Activated naive CD8-positive, alpha-beta T cell treated with anti-CD3 and anti-CD28 coated beads, Interleukin-2, amount 10 ng/mL, durations not matched to agents 7 days and 5 days (primary cell): ENCODE measurements around the gene MIS18A. TPM values are rescaled to one million over a fixed set of nuclear protein-coding genes. Genes with fewer than 3 reads are reported as not detected.
A peak's percentile ranks its signal among the peaks of the same experiment; 100 is the strongest.

ENCODE experiments used
- ATAC-seq: fragments of 150-1000 bp; cut with Tn5 transposase; one replicate; pipeline ENCODE4 v1.10.0; 2021; ENCODE audit warnings: low read depth, moderate library complexity
- POLR2A ChIA-PET: fragments of 350-600 bp; sonication (Branson Sonifier 250); formaldehyde crosslinking; loops from one replicate; lab custom pipeline; 2021; ENCODE audit warnings: antibody characterized with exemption; lab: Charles Lee
- DNase-seq: peaks from one replicate; pipeline ENCODE4 v3.0.0; 2021
- H3K27ac Mint-ChIP-seq: one replicate; pipeline ENCODE4 v1.8.0; 2022; ENCODE audit warnings: mild to moderate bottlenecking, mixed read lengths
- H3K27me3 Mint-ChIP-seq: one replicate; pipeline ENCODE4 v1.8.0; 2022; ENCODE audit warnings: mild to moderate bottlenecking, moderate library complexity, mixed read lengths
- H3K36me3 Mint-ChIP-seq: one replicate; pipeline ENCODE4 v1.8.0; 2021; ENCODE audit warnings: mild to moderate bottlenecking, mixed read lengths
- H3K4me1 Mint-ChIP-seq: one replicate; pipeline ENCODE4 v1.8.0; 2021; ENCODE audit warnings: mixed read lengths
- H3K4me3 Mint-ChIP-seq: one replicate; pipeline ENCODE4 v1.8.0; 2022; ENCODE audit warnings: mild to moderate bottlenecking, moderate library complexity, mixed read lengths
- H3K9me3 Mint-ChIP-seq: one replicate; pipeline ENCODE4 v1.8.0; 2021; ENCODE audit warnings: mixed read lengths
- total RNA-seq, 2 experiments: library from RNA; stranded (reverse); gene quantifications; one replicate each; pipeline ENCODE4 v1.2.3, GENCODE V29; 2021

The MIS18A gene
- total RNA-seq, result 10 to 100 TPM; 19.7 to 21.2 TPM

DNA sequence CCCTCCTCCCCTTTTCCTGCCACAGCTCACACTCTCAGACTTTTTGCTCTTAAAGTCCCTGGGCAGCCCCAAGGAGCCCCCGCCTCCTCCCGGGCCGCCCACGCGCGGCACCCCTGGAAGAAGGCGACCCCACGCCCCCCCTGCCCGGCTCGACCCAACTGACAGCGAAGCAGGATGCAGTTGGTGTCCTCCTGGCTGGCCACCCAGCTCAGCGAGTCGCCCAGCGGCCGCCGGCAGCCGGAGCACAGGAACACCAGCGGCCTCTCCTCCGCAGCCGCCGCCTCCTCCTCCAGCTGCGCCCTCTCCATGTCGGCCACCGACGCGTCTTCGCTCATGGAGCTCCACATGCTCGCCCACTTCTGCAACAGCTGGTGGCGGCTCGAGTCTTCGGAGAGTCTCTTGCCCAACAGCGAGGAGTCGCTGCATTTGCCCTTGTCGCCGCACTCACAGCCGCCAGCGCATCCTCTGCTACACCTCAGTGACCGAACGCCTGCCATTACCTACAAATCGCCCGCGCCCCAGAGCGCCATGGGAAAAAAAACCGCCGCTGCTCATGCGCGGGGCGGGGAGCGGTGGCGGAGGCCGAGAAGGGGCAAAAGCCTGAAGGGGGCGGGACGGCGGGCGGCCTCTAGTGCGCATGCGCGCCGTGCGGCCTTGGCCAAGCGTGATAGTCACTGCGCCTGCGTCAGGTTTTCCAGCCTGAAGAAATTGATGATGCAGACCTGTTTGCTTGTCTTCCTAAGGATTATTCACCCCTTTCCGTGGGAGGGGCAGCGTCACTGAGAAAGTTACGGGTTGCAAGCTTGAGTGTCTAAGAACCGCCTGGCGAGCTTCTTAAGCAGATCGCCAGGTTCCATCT is at the start of gene MIS18A:
Gene MIS18A (minus strand): TSS at position 532 of the 859 bp plus-strand sequence. CDS start 35 bp downstream, at position 497.
- Mint-ChIP-seq H3K4me1 (peaks cover 13% of the 10 kb centered on the region), H3K27ac (peak within 1 kb of the TSS; percentile 96), H3K27me3 (no peaks in the 10 kb centered on the region), H3K4me3 (peak within 1 kb of the TSS; percentile 98), H3K9me3 (no peaks in the 10 kb centered on the region), H3K36me3 (peaks cover 3% of the 10 kb centered on the region)
- POLR2A ChIA-PET, result interaction anchor here (0.6 to 1.1 kb wide), 6 partner anchors 93 to 1183 kb away, joined by 3 to 10 read pairs (median 6); partner anchors contain the start of gene URB1
- DNase-seq (peak; percentile 98), ATAC-seq (peak; percentile 90)

DNA sequence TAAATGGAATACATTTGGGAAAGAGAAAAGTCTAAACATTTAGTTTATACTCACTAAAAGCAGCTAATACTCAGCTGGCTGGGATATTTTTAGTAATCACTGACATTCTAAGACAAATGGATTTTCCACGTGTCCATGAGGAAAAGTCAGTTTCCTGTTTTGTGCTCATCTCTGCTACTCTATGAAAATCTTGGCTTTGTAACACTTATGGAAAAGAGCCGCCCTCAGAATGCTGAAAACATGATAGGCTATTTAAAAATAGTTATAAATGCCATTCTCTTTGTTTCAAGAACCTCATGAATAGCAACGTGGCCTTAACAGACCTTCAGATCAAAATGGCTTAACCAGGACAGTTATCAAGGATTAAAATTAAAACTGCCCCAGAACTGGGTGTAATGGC is 49.7 kb upstream of the MIS18A start:
- POLR2A ChIA-PET, result no interaction called here
- Mint-ChIP-seq H3K4me3 (no peak overlapping the region), H3K36me3 (peaks cover 41% of the 10 kb centered on the region), H3K27ac (no peak overlapping the region), H3K9me3 (no peaks in the 10 kb centered on the region), H3K4me1 (peaks cover 4% of the 10 kb centered on the region), H3K27me3 (no peaks in the 10 kb centered on the region)
- DNase-seq (no peak), ATAC-seq (no peak)

- ATAC-seq, result no peak
- POLR2A ChIA-PET, result no interaction called here
- Mint-ChIP-seq H3K27me3 (no peaks in the 10 kb centered on the region), H3K4me1 (no peaks in the 10 kb centered on the region), H3K9me3 (no peaks in the 10 kb centered on the region), H3K36me3 (peaks cover 28% of the 10 kb centered on the region), H3K27ac (no peak overlapping the region), H3K4me3 (no peak overlapping the region)
- no peak for DNase-seq
These were observed 46.9 kb upstream of the MIS18A start for GRCh38 chr21:32325706-32326105.

GRCh38 chr21:32322676-32323075 is 43.8 kb upstream of the MIS18A start:
- ATAC-seq (no peak), DNase-seq (no peak)
- Mint-ChIP-seq H3K9me3 (no peaks in the 10 kb centered on the region), H3K36me3 (peaks cover 23% of the 10 kb centered on the region), H3K27ac (no peak overlapping the region), H3K4me3 (no peak overlapping the region), H3K4me1 (no peaks in the 10 kb centered on the region), H3K27me3 (no peaks in the 10 kb centered on the region)
- POLR2A ChIA-PET, result no interaction called here

GRCh38 chr21:32322103-32322502 is 43.3 kb upstream of the MIS18A start:
- POLR2A ChIA-PET, result no interaction called here
- ATAC-seq, result no peak
- Mint-ChIP-seq H3K27ac (no peak overlapping the region), H3K36me3 (peaks cover 20% of the 10 kb centered on the region), H3K4me1 (no peaks in the 10 kb centered on the region), H3K27me3 (no peaks in the 10 kb centered on the region), H3K4me3 (no peak overlapping the region), H3K9me3 (no peaks in the 10 kb centered on the region)
- DNase-seq, result no peak

DNA sequence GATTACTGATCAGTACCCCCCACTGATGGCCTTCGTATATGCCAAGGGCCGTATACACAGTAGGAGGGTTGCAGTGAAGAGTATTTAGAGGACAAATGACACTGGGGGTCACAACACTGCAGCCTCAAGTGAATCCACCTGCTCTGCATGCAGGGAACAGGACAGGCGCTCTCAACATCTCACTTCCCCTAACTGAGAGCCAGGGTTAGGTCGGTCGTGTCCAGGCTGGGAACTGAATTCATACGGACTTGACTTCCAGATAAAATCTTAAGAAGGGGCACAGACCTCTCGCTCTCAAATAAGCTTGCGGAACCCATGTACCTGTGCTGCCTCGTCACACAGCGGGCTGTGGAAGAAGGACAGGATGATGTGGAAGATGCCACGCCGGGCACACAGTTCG is 42.6 kb upstream of the MIS18A start:
- ATAC-seq (no peak), DNase-seq (no peak)
- H3K36me3 Mint-ChIP-seq, result peaks cover 16% of the 10 kb centered on the region
- POLR2A ChIA-PET, result no interaction called here
- H3K9me3 Mint-ChIP-seq, result no peaks in the 10 kb centered on the region
- no peaks in the 10 kb centered on the region for H3K4me1 Mint-ChIP-seq
- H3K27me3 Mint-ChIP-seq, result no peaks in the 10 kb centered on the region
- H3K27ac Mint-ChIP-seq, result no peak overlapping the region
- H3K4me3 Mint-ChIP-seq, result no peak overlapping the region

GRCh38 chr21:32320726-32321125 is 41.9 kb upstream of the MIS18A start:
- no peak for ATAC-seq

GRCh38 chr21:32320059-32320458 is 41.2 kb upstream of the MIS18A start:
- H3K36me3 Mint-ChIP-seq, result peaks cover 9% of the 10 kb centered on the region

More at GRCh38 chr21:32320726-32321125, 41.9 kb upstream of the MIS18A start:
- no peak for DNase-seq
- Mint-ChIP-seq H3K27me3 (no peaks in the 10 kb centered on the region), H3K27ac (no peak overlapping the region), H3K9me3 (no peaks in the 10 kb centered on the region), H3K4me3 (no peak overlapping the region), H3K4me1 (no peaks in the 10 kb centered on the region), H3K36me3 (peaks cover 13% of the 10 kb centered on the region)
- POLR2A ChIA-PET, result no interaction called here

GRCh38 chr21:32319012-32319411 is 40.2 kb upstream of the MIS18A start:
- ATAC-seq, result no peak
- Mint-ChIP-seq H3K9me3 (no peaks in the 10 kb centered on the region), H3K4me3 (no peak overlapping the region), H3K4me1 (no peaks in the 10 kb centered on the region), H3K36me3 (peaks cover 10% of the 10 kb centered on the region), H3K27me3 (no peaks in the 10 kb centered on the region), H3K27ac (no peak overlapping the region)
- POLR2A ChIA-PET, result interaction anchor here (0.6 kb wide), 1 partner anchor 97 kb away, joined by 3 read pairs; no protein-coding TSS in a partner anchor
- no peak for DNase-seq

More at GRCh38 chr21:32320059-32320458, 41.2 kb upstream of the MIS18A start:
- H3K4me3 Mint-ChIP-seq, result no peak overlapping the region
- H3K27ac Mint-ChIP-seq, result no peak overlapping the region
- no peak for DNase-seq
- H3K4me1 Mint-ChIP-seq, result no peaks in the 10 kb centered on the region
- no peak for ATAC-seq
- H3K27me3 Mint-ChIP-seq, result no peaks in the 10 kb centered on the region
- H3K9me3 Mint-ChIP-seq, result no peaks in the 10 kb centered on the region
- POLR2A ChIA-PET, result no interaction called here

DNA sequence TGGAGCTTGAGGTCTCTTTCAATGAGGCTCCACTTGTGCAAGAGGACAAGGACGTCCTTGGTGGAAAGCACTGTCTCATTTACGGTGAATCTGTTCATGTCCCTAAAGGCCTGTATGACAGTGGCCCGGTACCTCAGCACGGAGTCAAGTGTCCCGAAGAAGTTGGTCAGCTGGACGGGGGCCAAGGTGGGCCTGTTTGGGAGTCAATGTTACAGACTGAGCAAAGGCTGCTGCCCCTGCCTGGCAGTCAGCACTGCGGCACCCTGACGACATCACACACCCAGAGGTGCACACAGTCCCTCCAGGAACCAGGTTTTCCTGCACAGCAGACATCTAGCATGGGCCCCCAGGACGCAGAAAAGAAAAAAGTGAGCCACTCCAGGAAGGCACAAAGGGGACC is 38.9 kb upstream of the MIS18A start:
- Mint-ChIP-seq H3K27ac (no peak overlapping the region), H3K4me3 (no peak overlapping the region), H3K9me3 (no peaks in the 10 kb centered on the region), H3K36me3 (peaks cover 8% of the 10 kb centered on the region), H3K27me3 (no peaks in the 10 kb centered on the region), H3K4me1 (no peaks in the 10 kb centered on the region)
- DNase-seq (no peak), ATAC-seq (no peak)
- POLR2A ChIA-PET, result no interaction called here

- Mint-ChIP-seq H3K4me3 (no peak overlapping the region), H3K4me1 (no peaks in the 10 kb centered on the region), H3K36me3 (peaks cover 10% of the 10 kb centered on the region), H3K27me3 (no peaks in the 10 kb centered on the region), H3K9me3 (no peaks in the 10 kb centered on the region), H3K27ac (no peak overlapping the region)
- POLR2A ChIA-PET, result no interaction called here
- DNase-seq, result no peak
- ATAC-seq, result no peak
These were observed 37.7 kb upstream of the MIS18A start for GRCh38 chr21:32316361-32317215.

- Mint-ChIP-seq H3K27ac (no peak overlapping the region), H3K4me3 (no peak overlapping the region), H3K4me1 (peaks cover 3% of the 10 kb centered on the region), H3K27me3 (no peaks in the 10 kb centered on the region), H3K36me3 (peaks cover 14% of the 10 kb centered on the region), H3K9me3 (no peaks in the 10 kb centered on the region)
- DNase-seq, result no peak
- POLR2A ChIA-PET, result no interaction called here
- no peak for ATAC-seq
These were observed 36.8 kb upstream of the MIS18A start for GRCh38 chr21:32315511-32316281.

DNA sequence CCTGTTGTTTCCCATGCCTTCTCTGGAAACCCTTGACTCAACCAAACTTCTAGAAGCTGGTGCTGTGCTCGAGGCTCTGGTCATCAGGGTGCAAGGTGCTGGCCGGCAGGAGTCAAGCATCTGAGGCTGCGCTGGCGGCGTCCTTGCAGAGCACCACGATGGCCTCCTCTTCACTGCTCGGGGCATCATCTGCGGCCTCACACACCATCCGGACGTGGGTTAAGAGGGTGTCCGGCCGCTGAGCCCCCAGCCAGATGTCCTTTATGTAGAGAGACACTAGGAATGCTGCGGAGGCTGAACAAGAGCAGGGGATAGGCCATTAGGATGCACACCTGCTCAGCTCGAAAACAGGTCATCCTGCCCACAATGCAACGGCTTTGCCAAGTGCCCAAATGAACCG is 36.0 kb upstream of the MIS18A start:
- no peak overlapping the region for H3K27ac Mint-ChIP-seq
- no peak overlapping the region for H3K4me3 Mint-ChIP-seq
- peaks cover 8% of the 10 kb centered on the region for H3K36me3 Mint-ChIP-seq
- H3K9me3 Mint-ChIP-seq, result no peaks in the 10 kb centered on the region
- DNase-seq (no peak), ATAC-seq (no peak)
- no peaks in the 10 kb centered on the region for H3K27me3 Mint-ChIP-seq
- peaks cover 3% of the 10 kb centered on the region for H3K4me1 Mint-ChIP-seq
- POLR2A ChIA-PET, result no interaction called here
